ENCODE measurements around the gene AMY2B.

DNA sequence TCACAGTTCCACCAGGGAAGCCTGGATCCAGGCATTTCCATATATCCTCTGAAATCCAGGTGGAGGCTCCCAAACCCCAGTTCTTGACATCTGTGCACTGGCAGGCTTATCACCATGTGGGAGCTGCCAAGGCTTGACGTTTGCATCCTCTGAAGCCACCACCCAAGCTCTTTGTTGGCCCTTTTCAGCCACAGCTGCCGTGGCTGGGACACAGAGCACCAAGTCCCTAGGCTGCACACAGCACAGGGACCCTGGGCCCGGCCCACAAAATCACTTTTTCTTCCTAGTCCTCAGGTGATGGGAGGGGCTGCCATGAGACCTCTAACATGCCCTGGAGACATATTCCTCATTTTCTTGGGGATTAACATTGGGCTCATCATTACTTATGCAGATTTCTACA is 23.5 kb upstream of the AMY2B start:
- TF ChIP-seq, protein P1, sequence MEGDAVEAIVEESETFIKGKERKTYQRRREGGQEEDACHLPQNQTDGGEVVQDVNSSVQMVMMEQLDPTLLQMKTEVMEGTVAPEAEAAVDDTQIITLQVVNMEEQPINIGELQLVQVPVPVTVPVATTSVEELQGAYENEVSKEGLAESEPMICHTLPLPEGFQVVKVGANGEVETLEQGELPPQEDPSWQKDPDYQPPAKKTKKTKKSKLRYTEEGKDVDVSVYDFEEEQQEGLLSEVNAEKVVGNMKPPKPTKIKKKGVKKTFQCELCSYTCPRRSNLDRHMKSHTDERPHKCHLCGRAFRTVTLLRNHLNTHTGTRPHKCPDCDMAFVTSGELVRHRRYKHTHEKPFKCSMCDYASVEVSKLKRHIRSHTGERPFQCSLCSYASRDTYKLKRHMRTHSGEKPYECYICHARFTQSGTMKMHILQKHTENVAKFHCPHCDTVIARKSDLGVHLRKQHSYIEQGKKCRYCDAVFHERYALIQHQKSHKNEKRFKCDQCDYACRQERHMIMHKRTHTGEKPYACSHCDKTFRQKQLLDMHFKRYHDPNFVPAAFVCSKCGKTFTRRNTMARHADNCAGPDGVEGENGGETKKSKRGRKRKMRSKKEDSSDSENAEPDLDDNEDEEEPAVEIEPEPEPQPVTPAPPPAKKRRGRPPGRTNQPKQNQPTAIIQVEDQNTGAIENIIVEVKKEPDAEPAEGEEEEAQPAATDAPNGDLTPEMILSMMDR (conservative IDR thresholded peaks at IDR 0.05; ENCODE audit: low read depth, low read length): no peak
- no peak for TF ChIP-seq RAD21 (IDR thresholded peaks at IDR 0.05; ENCODE audit: low read length)

All from IMR-90 (cell line).